Panc1 (cell line): ENCODE results near the gene OAF. TPM values are rescaled to one million over a fixed set of nuclear protein-coding genes. Genes with fewer than 3 reads are reported as not detected.

ENCODE experiments used
- ATAC-seq: fragments of 200-7000 bp; cut with Tn5 transposase; 2 replicates; pipeline ENCODE4 v1.9.1; 2020; ENCODE audit warnings: mild to moderate bottlenecking, moderate library complexity
- BruUV-seq: library from RNA; stranded (reverse); fragments of 400-500 nt; replicated peaks from 2 replicates; lab custom pipeline; 2021; lab: Mats Ljungman, UMichigan
- CTCF ChIA-PET: fragments of 300-600 bp; sonication (Branson Sonifier 250); formaldehyde crosslinking; loops from one replicate; lab custom pipeline; 2022; ENCODE audit warnings: antibody characterized with exemption; lab: Charles Lee
- POLR2A ChIA-PET: fragments of 300-600 bp; sonication (Branson Sonifier 250); formaldehyde crosslinking; loops from one replicate; lab custom pipeline; 2022; ENCODE audit warnings: antibody characterized with exemption; lab: Charles Lee
- DNase-seq: peaks from one replicate; pipeline ENCODE4 v3.0.0-alpha.2; 2010; ENCODE audit warnings: low read depth, low spot score
- H3K27ac ChIP-seq: 2 replicates; pipeline ENCODE4 v1.5.1; 2011; ENCODE audit warnings: mild to moderate bottlenecking, low read length, inconsistent platforms
- H3K27me3 ChIP-seq: fragments of 200-500 bp; sonication (Bioruptor generic); 2 replicates; pipeline ENCODE4 v1.6.0; 2014; ENCODE audit warnings: low read length, inconsistent platforms; ENCODE audit not compliant: control insufficient read depth, insufficient read depth
- H3K36me3 ChIP-seq: fragments of 200-500 bp; sonication (Bioruptor generic); 2 replicates; pipeline ENCODE4 v1.5.1; 2014; ENCODE audit warnings: inconsistent platforms, mild to moderate bottlenecking, low read length, moderate library complexity; ENCODE audit not compliant: control insufficient read depth, insufficient read depth
- H3K4me1 ChIP-seq: 2 replicates; pipeline ENCODE4 v1.5.1; 2011; ENCODE audit warnings: inconsistent platforms, mild to moderate bottlenecking, low read length, moderate library complexity; ENCODE audit not compliant: control insufficient read depth, insufficient read depth
- H3K4me3 ChIP-seq, 2 experiments: 2 replicates each; pipeline ENCODE4 v1.5.1; 2011 to 2012; ENCODE audit warnings: low read depth in 2 of 2, low read length in 2 of 2, mild to moderate bottlenecking in 2 of 2, inconsistent platforms in 1 of 2, moderate library complexity in 1 of 2
- H3K9me3 ChIP-seq: fragments of 200-500 bp; sonication (Bioruptor generic); 2 replicates; pipeline ENCODE4 v1.5.1; 2014; ENCODE audit warnings: low read depth, mild to moderate bottlenecking, inconsistent platforms, low read length, moderate library complexity; ENCODE audit not compliant: control insufficient read depth, insufficient read depth
- POLR2AphosphoS5 ChIP-seq: IDR thresholded peaks from 2 replicates; pipeline ENCODE4 v1.6.1; 2012; ENCODE audit warnings: mild to moderate bottlenecking, low read depth, low read length, moderate library complexity
- SIN3A ChIP-seq: IDR thresholded peaks from 2 replicates; pipeline ENCODE4 v1.6.1; 2012; ENCODE audit warnings: low read depth, mild to moderate bottlenecking, low read length, moderate library complexity, borderline replicate concordance; ENCODE audit not compliant: insufficient read depth
- TCF7L2 ChIP-seq: IDR thresholded peaks from 2 replicates; pipeline ENCODE4 v1.6.1; 2011; ENCODE audit warnings: mild to moderate bottlenecking, low read depth, low read length, inconsistent platforms
- in situ Hi-C: cut with HindIII; loops from 2 replicates; pipeline ENCODE4 v1.10.0; 2016; ENCODE audit warnings: low sequenced_read_pairs, low pct_unique_long_range_greater_than_20kb
- intact Hi-C: fragments of 100-400 bp; cut with micrococcal nuclease; formaldehyde crosslinking; loops from one replicate; pipeline ENCODE4 v1.10.0; 2022; ENCODE audit not compliant: unreplicated experiment
- total RNA-seq: library from RNA; stranded (reverse); gene quantifications from one replicate; pipeline ENCODE4 v1.2.1, GENCODE V29; 2021; ENCODE audit not compliant: unreplicated experiment
- TF ChIP-seq, protein P1 (sequence below): fragments of 450-650 bp; IDR thresholded peaks from 2 replicates; pipeline ENCODE4 v1.5.1; 2017; ENCODE audit warnings: mild to moderate bottlenecking
- TF ChIP-seq, protein P2 (sequence below), 2 experiments: IDR thresholded peaks; 2 replicates each; pipeline ENCODE4 v1.6.1; 2011 to 2012; ENCODE audit warnings: low read depth in 2 of 2, control low read depth in 1 of 2, low read length in 1 of 2, mild to moderate bottlenecking in 1 of 2, moderate library complexity in 1 of 2; ENCODE audit not compliant: insufficient read depth in 1 of 2

OAF gene
- total RNA-seq, 1 experiment from 2014 or later: 13.7 TPM

DNA sequence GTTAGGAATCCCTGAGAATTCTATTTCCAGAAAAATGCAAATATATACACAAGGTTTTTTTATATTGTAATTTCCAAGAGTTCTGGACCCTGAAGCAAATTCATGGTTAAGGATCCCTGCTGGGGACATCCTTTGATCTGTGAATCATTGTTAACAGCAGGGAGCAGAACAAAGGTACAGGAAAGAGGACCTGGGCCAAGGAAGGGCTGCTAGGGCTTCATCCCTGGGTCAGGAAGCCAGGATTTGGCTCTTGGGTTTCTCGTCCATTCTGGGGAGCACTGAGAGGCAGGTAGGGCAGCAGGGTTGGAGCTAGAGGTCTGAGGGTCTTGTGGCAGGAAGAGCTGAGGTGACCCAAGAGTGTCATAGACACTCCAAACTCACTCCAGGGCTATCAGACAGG lies 10.2 kb upstream of the OAF start:
- H3K36me3 ChIP-seq: no peaks in the 10 kb centered on the region
- no TSS peak for BruUV-seq
- intact Hi-C loops: no loop called here
- POLR2A ChIA-PET: no interaction called here
- ATAC-seq (no peak), DNase-seq (no peak)
- TF ChIP-seq, protein P1, sequence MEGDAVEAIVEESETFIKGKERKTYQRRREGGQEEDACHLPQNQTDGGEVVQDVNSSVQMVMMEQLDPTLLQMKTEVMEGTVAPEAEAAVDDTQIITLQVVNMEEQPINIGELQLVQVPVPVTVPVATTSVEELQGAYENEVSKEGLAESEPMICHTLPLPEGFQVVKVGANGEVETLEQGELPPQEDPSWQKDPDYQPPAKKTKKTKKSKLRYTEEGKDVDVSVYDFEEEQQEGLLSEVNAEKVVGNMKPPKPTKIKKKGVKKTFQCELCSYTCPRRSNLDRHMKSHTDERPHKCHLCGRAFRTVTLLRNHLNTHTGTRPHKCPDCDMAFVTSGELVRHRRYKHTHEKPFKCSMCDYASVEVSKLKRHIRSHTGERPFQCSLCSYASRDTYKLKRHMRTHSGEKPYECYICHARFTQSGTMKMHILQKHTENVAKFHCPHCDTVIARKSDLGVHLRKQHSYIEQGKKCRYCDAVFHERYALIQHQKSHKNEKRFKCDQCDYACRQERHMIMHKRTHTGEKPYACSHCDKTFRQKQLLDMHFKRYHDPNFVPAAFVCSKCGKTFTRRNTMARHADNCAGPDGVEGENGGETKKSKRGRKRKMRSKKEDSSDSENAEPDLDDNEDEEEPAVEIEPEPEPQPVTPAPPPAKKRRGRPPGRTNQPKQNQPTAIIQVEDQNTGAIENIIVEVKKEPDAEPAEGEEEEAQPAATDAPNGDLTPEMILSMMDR: no peak
- TF ChIP-seq, protein P2, sequence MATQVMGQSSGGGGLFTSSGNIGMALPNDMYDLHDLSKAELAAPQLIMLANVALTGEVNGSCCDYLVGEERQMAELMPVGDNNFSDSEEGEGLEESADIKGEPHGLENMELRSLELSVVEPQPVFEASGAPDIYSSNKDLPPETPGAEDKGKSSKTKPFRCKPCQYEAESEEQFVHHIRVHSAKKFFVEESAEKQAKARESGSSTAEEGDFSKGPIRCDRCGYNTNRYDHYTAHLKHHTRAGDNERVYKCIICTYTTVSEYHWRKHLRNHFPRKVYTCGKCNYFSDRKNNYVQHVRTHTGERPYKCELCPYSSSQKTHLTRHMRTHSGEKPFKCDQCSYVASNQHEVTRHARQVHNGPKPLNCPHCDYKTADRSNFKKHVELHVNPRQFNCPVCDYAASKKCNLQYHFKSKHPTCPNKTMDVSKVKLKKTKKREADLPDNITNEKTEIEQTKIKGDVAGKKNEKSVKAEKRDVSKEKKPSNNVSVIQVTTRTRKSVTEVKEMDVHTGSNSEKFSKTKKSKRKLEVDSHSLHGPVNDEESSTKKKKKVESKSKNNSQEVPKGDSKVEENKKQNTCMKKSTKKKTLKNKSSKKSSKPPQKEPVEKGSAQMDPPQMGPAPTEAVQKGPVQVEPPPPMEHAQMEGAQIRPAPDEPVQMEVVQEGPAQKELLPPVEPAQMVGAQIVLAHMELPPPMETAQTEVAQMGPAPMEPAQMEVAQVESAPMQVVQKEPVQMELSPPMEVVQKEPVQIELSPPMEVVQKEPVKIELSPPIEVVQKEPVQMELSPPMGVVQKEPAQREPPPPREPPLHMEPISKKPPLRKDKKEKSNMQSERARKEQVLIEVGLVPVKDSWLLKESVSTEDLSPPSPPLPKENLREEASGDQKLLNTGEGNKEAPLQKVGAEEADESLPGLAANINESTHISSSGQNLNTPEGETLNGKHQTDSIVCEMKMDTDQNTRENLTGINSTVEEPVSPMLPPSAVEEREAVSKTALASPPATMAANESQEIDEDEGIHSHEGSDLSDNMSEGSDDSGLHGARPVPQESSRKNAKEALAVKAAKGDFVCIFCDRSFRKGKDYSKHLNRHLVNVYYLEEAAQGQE (IDR thresholded peaks at IDR 0.05; ENCODE audit: insufficient read depth in 1 of 2, low read depth in 2 of 2, low read length in 1 of 2): no peak
- TF ChIP-seq TCF7L2 (no peak), POLR2AphosphoS5 (no peak), SIN3A (no peak)
- CTCF ChIA-PET: no interaction called here
- no peak overlapping the region for H3K27ac ChIP-seq
- H3K4me3 ChIP-seq: no peak overlapping the region
- H3K9me3 ChIP-seq: no peaks in the 10 kb centered on the region
- no peaks in the 10 kb centered on the region for H3K4me1 ChIP-seq
- in situ Hi-C loops: no loop called here
- peaks cover 6% of the 10 kb centered on the region; the same call in 1 of the 2 replicates for H3K27me3 ChIP-seq

DNA sequence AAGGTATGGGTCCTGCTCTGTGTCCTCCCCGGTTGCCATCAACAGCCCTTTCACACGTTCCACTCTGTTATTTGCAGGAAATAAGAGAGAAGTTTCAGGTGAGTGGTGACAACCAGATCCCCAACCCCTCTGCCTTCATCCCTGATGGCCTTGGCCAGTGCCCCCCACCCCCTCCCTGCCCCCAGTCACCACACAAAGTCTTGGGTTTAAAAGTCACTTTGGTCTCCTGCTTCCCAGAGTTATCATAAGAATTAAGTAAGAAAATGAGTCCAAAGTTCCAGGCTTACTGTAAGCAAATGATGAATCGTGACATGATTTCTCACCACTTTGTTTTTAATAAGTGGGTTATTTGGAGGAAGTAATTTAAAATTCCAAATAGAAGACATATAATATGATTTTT lies 9.2 kb upstream of the OAF start:
- no peak for TF ChIP-seq TCF7L2
- TF ChIP-seq, protein P1: no peak
- TF ChIP-seq POLR2AphosphoS5: no peak
- TF ChIP-seq, protein P2 (IDR thresholded peaks at IDR 0.05; ENCODE audit: insufficient read depth in 1 of 2, low read depth in 2 of 2, low read length in 1 of 2): no peak
- no peak for TF ChIP-seq SIN3A
- no peak overlapping the region for H3K27ac ChIP-seq
- ChIA-PET CTCF (no interaction called here), POLR2A (no interaction called here)
- intact Hi-C loops: no loop called here
- no peak for ATAC-seq
- no peak overlapping the region for H3K4me3 ChIP-seq
- no peaks in the 10 kb centered on the region for H3K4me1 ChIP-seq
- in situ Hi-C loops: no loop called here
- BruUV-seq: no TSS peak
- H3K36me3 ChIP-seq: no peaks in the 10 kb centered on the region
- DNase-seq: no peak
- H3K27me3 ChIP-seq: peaks cover 7% of the 10 kb centered on the region; the same call in 1 of the 2 replicates
- no peaks in the 10 kb centered on the region for H3K9me3 ChIP-seq
